Osteoblast (primary cell): ENCODE data around the gene OPTN. TPM values are rescaled to one million over a fixed set of nuclear protein-coding genes. Genes with fewer than 3 reads are reported as not detected.

Experiments used
- DNase-seq: peaks from one replicate; pipeline ENCODE4 v3.0.0; 2011; ENCODE audit warnings: low spot score, mixed read lengths; ENCODE audit not compliant: insufficient read length; ENCODE audit errors: missing footprints
- H2AFZ ChIP-seq: 2 replicates; pipeline ENCODE4 v1.6.0; 2011; ENCODE audit warnings: mild to moderate bottlenecking, low read length
- H3K27ac ChIP-seq: 2 replicates; pipeline ENCODE4 v1.5.1; 2011; ENCODE audit warnings: mild to moderate bottlenecking, low read depth, low read length, moderate library complexity
- H3K27me3 ChIP-seq: 2 replicates; pipeline ENCODE4 v1.6.0; 2012; ENCODE audit warnings: mild to moderate bottlenecking, control low read depth, inconsistent platforms, low read length, moderate library complexity; ENCODE audit not compliant: insufficient read depth
- H3K36me3 ChIP-seq: 2 replicates; pipeline ENCODE4 v1.5.1; 2011; ENCODE audit warnings: mild to moderate bottlenecking, low read length, control low read depth, moderate library complexity; ENCODE audit not compliant: insufficient read depth
- H3K4me1 ChIP-seq: 2 replicates; pipeline ENCODE4 v1.5.1; 2011; ENCODE audit warnings: mild to moderate bottlenecking, low read length, control low read depth, moderate library complexity; ENCODE audit not compliant: insufficient read depth
- H3K4me2 ChIP-seq: 2 replicates; pipeline ENCODE4 v1.6.0; 2011; ENCODE audit warnings: mild to moderate bottlenecking, low read length; ENCODE audit not compliant: insufficient read depth
- H3K4me3 ChIP-seq: fragments of 200-600 bp; sonication (generic); 3 replicates; pipeline ENCODE4 v1.5.1; 2012; ENCODE audit warnings: mild to moderate bottlenecking, low read length, inconsistent platforms; ENCODE audit not compliant: insufficient read depth
- H3K79me2 ChIP-seq: 2 replicates; pipeline ENCODE4 v1.6.0; 2012; ENCODE audit warnings: mild to moderate bottlenecking, low read length, control low read depth, inconsistent platforms; ENCODE audit not compliant: insufficient read depth
- H3K9me3 ChIP-seq: 2 replicates; pipeline ENCODE4 v1.5.1; 2011; ENCODE audit warnings: low read depth, low read length, control low read depth
- H4K20me1 ChIP-seq: 2 replicates; pipeline ENCODE4 v1.6.0; 2012; ENCODE audit warnings: mild to moderate bottlenecking, low read length, control low read depth; ENCODE audit not compliant: insufficient read depth
- CTCF ChIP-seq: IDR thresholded peaks from 2 replicates; pipeline ENCODE4 v1.5.1; 2011; ENCODE audit warnings: mild to moderate bottlenecking, low read depth, low read length, moderate library complexity; ENCODE audit errors: extremely low read depth
- total RNA-seq: library from RNA; depleted of rRNA; stranded (reverse); fragments of >200 nt; gene quantifications from 2 replicates; pipeline ENCODE4 v1.2.3, GENCODE V29; 2012

OPTN gene
- total RNA-seq, 1 donor: 140 TPM

- no peak for DNase-seq
- Histone ChIP-seq H3K27me3 (no peaks in the 10 kb centered on the region), H3K4me3 (no peak overlapping the region), H3K9me3 (no peaks in the 10 kb centered on the region), H2AFZ (no peak overlapping the region), H3K4me2 (no peak overlapping the region), H3K27ac (no peak overlapping the region), H3K4me1 (no peaks in the 10 kb centered on the region), H3K79me2 (peaks cover 8% of the 10 kb centered on the region), H3K36me3 (no peaks in the 10 kb centered on the region), H4K20me1 (no peaks in the 10 kb centered on the region)
- TF ChIP-seq CTCF: no peak
Measured at GRCh38 chr10:13167568-13167967, 67.6 kb downstream of the OPTN start.

- Histone ChIP-seq H4K20me1 (no peaks in the 10 kb centered on the region), H3K79me2 (peaks cover 2% of the 10 kb centered on the region), H2AFZ (peak overlapping the region; percentile 35), H3K27me3 (no peaks in the 10 kb centered on the region), H3K27ac (no peak overlapping the region), H3K4me3 (no peak overlapping the region), H3K36me3 (no peaks in the 10 kb centered on the region), H3K4me2 (no peak overlapping the region), H3K9me3 (no peaks in the 10 kb centered on the region), H3K4me1 (no peaks in the 10 kb centered on the region)
- no peak for TF ChIP-seq CTCF
- DNase-seq: no peak
Measured at GRCh38 chr10:13168781-13169180, 68.8 kb downstream of the OPTN start.

GRCh38 chr10:13173616-13174015 lies 73.7 kb downstream of the OPTN start:
- Histone ChIP-seq H3K4me1 (no peaks in the 10 kb centered on the region), H3K36me3 (peaks cover 3% of the 10 kb centered on the region), H3K4me3 (no peak overlapping the region), H4K20me1 (no peaks in the 10 kb centered on the region), H2AFZ (no peak overlapping the region), H3K27me3 (no peaks in the 10 kb centered on the region), H3K4me2 (no peak overlapping the region), H3K27ac (no peak overlapping the region), H3K79me2 (no peaks in the 10 kb centered on the region), H3K9me3 (no peaks in the 10 kb centered on the region)
- no peak for TF ChIP-seq CTCF
- no peak for DNase-seq

GRCh38 chr10:13180788-13181187 lies 80.8 kb downstream of the OPTN start:
- Histone ChIP-seq H3K27ac (no peak overlapping the region), H2AFZ (no peak overlapping the region), H3K4me3 (no peak overlapping the region)

More at GRCh38 chr10:13180788-13181187, 80.8 kb downstream of the OPTN start:
- no peak for TF ChIP-seq CTCF
- H3K27me3 ChIP-seq: no peaks in the 10 kb centered on the region
- peaks cover 7% of the 10 kb centered on the region for H3K36me3 ChIP-seq
- H3K9me3 ChIP-seq: no peaks in the 10 kb centered on the region
- H3K4me1 ChIP-seq: no peaks in the 10 kb centered on the region
- H3K4me2 ChIP-seq: no peak overlapping the region
- no peak for DNase-seq
- no peaks in the 10 kb centered on the region for H4K20me1 ChIP-seq
- no peaks in the 10 kb centered on the region for H3K79me2 ChIP-seq
